Subcutaneous adipose tissue (tissue), 4 donors: ENCODE data around the gene TBC1D1. TPM values are rescaled to one million over a fixed set of nuclear protein-coding genes. Genes with fewer than 3 reads are reported as not detected.

Experiments
- total RNA-seq, 4 donors: library from RNA; depleted of rRNA; stranded (reverse); fragments of >200 nt; gene quantifications; one replicate each; pipeline ENCODE4 v1.1.0, GENCODE V29; 2016
- TF ChIP-seq, protein P1 (sequence below): fragments of 450-650 bp; IDR thresholded peaks from one replicate; pipeline ENCODE4 v1.5.1; 2016; ENCODE audit warnings: low read depth, mild to moderate bottlenecking, control low read depth, antibody characterized with exemption, moderate library complexity

Gene TBC1D1
- total RNA-seq, 4 donors from 2014 or later, result 60.3 to 123 (median 87.6) TPM

DNA sequence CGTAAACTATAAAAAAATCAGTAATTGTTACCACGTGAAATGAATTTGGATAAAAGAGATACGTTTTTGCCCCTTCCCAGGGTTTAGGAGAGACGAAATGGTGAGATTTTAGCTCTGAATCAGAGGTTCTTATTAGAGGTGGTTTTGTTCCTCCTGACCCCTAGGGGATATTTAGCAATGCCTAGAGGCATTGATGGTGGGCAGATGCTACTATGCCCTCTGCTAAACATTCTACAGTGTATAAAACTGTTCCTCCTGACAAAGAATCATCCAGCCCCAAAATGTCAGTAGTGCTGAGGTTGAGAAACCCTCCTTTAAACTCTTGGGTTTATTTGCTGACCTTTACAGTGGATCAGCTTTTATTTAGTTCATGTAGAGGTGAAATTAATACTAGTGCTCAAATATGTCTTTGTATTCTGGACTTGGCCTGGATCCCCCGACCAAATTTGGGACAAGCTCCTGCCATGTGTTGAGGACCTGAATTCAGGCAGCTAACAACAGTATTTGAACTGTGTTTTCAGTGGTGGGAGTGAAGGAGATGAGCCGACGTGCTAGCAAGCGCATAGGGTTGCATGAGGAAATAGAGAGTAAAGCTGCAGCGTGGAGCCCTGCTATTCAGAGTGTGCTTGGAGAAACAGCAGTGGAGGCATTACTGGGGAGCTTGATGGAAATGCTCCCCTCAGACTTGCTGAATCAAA, 195.4 kb downstream of the TBC1D1 start:
- TF ChIP-seq, protein P1, sequence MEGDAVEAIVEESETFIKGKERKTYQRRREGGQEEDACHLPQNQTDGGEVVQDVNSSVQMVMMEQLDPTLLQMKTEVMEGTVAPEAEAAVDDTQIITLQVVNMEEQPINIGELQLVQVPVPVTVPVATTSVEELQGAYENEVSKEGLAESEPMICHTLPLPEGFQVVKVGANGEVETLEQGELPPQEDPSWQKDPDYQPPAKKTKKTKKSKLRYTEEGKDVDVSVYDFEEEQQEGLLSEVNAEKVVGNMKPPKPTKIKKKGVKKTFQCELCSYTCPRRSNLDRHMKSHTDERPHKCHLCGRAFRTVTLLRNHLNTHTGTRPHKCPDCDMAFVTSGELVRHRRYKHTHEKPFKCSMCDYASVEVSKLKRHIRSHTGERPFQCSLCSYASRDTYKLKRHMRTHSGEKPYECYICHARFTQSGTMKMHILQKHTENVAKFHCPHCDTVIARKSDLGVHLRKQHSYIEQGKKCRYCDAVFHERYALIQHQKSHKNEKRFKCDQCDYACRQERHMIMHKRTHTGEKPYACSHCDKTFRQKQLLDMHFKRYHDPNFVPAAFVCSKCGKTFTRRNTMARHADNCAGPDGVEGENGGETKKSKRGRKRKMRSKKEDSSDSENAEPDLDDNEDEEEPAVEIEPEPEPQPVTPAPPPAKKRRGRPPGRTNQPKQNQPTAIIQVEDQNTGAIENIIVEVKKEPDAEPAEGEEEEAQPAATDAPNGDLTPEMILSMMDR, result no peak

DNA sequence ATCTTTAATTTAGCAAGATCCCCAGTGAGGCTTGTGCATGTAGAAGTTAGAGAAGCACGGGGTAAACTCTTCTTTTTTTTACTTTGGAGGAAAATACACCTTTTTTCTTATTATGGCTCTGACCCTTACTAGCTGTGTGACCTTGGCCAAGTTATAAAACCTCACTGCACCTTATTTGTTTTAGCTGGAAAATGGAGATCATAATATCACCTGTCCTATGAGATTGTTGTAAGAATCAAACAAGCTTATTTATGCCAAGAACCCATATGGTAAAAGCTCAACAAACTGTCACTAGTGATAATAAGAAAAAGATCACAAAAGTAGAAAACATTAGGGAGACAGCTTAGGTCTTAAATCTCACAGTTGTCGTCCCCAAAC, 196.0 kb downstream of the TBC1D1 start:
- TF ChIP-seq, protein P1, result no peak

DNA sequence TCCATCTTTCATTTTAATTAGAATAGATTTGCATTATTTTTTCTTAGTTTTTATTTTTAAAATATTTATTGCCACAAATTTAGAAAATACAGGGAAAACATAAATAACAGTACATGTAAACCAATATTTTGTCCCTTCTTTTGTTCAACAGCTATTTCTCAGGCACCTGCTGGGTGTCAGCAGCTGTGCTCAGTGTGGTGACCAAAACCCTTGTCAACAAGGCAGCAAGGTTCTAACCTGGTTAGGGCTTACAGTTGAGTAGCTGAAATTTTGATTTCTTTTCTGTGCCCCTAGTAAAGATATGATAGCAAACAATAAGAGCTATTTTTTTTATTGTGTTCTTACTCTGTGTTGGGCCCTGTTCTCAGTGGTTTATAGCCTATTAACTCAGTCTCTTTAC, 197.4 kb downstream of the TBC1D1 start:
- TF ChIP-seq, protein P1, result no peak

DNA sequence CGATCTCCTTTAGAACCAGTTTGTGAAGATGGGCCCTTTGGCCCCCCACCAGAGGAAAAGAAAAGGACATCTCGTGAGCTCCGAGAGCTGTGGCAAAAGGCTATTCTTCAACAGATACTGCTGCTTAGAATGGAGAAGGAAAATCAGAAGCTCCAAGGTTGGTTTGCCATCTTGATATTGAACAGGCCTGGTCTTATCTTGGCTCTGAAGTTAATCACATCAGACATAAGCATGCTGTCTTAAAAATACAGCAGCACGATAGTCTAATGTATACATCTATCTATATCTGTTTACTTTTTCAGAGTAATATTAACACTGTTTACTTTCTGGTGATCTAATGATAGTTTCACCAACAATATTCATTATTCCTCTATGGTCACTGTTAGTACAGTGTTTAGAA, 199.1 kb downstream of the TBC1D1 start:
- TF ChIP-seq, protein P1, result no peak

DNA sequence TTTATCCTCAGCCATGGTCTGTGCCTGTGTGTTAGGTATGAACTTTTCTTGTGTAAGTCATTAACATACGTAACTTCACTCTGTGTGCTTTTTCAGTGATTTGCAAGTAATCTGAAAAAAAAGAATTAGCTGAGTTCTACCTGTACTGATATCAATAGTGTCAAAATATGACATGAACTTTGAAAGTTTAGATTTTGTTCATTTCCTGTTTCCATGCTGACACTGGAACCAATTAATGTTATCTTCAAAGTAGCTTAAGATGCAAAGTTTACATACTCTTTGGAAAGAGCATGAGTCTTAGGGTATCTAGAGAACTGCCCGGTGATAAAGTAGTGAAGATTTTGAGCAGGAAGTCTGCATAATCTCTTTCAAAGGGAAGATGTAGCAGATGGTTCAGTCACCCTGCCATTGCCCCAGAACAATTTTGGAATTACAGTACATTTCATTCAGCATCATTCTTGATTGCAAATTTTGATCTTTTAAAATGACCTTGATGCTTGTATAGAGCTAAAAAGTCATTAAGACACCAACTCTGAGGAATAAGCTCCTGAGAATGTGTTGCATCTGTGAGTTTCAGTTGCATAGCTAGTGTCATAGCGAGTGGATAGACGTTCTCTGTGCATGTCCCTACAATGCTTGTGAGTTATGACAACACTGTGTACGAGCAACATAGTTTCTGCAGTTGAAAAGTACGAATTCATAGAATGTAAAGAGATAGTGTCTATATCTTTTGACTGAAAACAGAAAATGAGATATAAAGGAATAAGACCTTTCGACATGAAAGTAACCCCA, 199.8 kb downstream of the TBC1D1 start:
- TF ChIP-seq, protein P1, result no peak

DNA sequence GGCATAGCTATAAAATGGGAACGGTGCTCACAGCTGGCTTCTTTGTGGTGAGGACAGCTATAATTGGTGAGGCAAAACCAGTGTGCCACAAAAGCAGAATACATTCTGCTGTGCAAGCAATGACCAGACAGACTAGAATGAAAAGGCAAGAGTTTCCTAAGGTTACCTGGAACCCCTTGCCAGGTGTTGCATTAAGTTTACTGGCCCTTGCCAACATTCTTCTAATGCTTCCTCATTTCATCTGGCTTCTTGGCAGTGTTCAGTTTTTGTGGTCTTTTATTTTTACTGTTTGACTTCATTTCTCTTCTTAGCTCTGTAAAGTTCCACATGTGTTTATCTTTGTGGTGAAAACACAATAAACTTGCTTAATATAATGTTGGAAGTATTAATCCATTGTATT, 200.8 kb downstream of the TBC1D1 start:
- TF ChIP-seq, protein P1, result no peak

DNA sequence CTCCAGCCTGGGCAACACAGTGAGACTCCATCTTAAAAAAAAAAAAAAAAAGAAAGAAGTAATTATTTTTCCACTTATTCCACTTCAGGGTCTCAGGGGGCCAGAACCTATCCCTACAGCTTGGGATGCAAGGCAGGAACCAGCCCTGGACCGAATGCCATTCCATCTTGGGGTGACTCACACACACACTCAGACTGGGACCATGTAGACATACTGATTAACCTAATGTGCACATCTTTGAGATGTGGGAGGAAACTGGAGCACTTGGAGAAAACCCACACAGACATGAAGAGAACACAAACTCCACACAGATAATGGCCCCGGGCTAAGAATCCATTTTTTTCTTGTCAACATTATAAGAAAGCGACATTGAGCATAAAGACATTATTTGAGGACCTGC, 201.8 kb downstream of the TBC1D1 start:
- TF ChIP-seq, protein P1, result no peak
